GM12892 (cell line): ENCODE data around the gene PRUNE1.

ENCODE experiments used
- DNase-seq: peaks from one replicate; pipeline ENCODE4 v3.0.0; 2011; ENCODE audit not compliant: insufficient read length
- FAIRE-seq: peaks from 2 replicates; lab custom pipeline; 2011; peaks lifted over from hg19 to GRCh38; lab: Jason Lieb, UNC
- POLR2A ChIP-seq: IDR thresholded peaks from 2 replicates; pipeline ENCODE4 v1.6.1; 2011; ENCODE audit warnings: low read depth, low read length, control low read depth
- POLR2AphosphoS5 ChIP-seq: IDR thresholded peaks from 2 replicates; pipeline ENCODE4 v1.6.1; 2011; ENCODE audit warnings: low read depth, low read length, control low read depth
- TAF1 ChIP-seq: IDR thresholded peaks from 2 replicates; pipeline ENCODE4 v1.6.1; 2011; ENCODE audit warnings: low read depth, mild to moderate bottlenecking, control low read depth, low read length, borderline replicate concordance

The PRUNE1 gene

GRCh38 chr1:151047591-151047924 is 39.3 kb downstream of the PRUNE1 start, which contains the start of gene C1orf56:
Gene C1orf56, plus strand, starts transcription at chr1:151047751. Its CDS starts 97 bp downstream, at chr1:151047848.
- peak; percentile 58; the same call in 1 of the 2 replicates for TF ChIP-seq POLR2A
- no peak for TF ChIP-seq TAF1
- FAIRE-seq: peak; percentile 90
- DNase-seq: peak; percentile 78

- TF ChIP-seq POLR2A: no peak; the same call in 1 of the 2 replicates
- peak; percentile 32; the same call in 1 of the 2 replicates for TF ChIP-seq POLR2AphosphoS5
- FAIRE-seq (peak; percentile 77), DNase-seq (peak; percentile 61)
Measured at GRCh38 chr1:151047925-151048644, 39.8 kb downstream of the PRUNE1 start.

- DNase-seq: no peak
- TF ChIP-seq TAF1 (no peak), POLR2A (no peak), POLR2AphosphoS5 (no peak; the same call in 1 of the 2 replicates)
- FAIRE-seq: no peak
Measured at GRCh38 chr1:151048645-151049032, 40.4 kb downstream of the PRUNE1 start.

- no peak for DNase-seq
- TF ChIP-seq POLR2A: no peak
- TF ChIP-seq TAF1: no peak
- TF ChIP-seq POLR2AphosphoS5: no peak; the same call in 1 of the 2 replicates
- no peak for FAIRE-seq
Measured at GRCh38 chr1:151049458-151049857, 41.2 kb downstream of the PRUNE1 start.

GRCh38 chr1:151050051-151050688 is 41.9 kb downstream of the PRUNE1 start:
- TF ChIP-seq POLR2AphosphoS5: peak; percentile 74
- no peak for TF ChIP-seq TAF1
- TF ChIP-seq POLR2A: peak; percentile 63
- no peak for DNase-seq
- no peak for FAIRE-seq

- TF ChIP-seq POLR2AphosphoS5 (peak; percentile 76), TAF1 (no peak), POLR2A (0 out of 2 replicates have a peak, but pooled peaks have one; percentile 32)
- FAIRE-seq: no peak
- no peak for DNase-seq
Measured at GRCh38 chr1:151051356-151052009, 43.2 kb downstream of the PRUNE1 start.

- no peak for DNase-seq
- FAIRE-seq: no peak
- no peak for TF ChIP-seq POLR2AphosphoS5
- TF ChIP-seq POLR2A: no peak
- TF ChIP-seq TAF1: no peak
Measured at GRCh38 chr1:151054971-151055547, 46.8 kb downstream of the PRUNE1 start.

- no peak for TF ChIP-seq POLR2AphosphoS5
- TF ChIP-seq TAF1: no peak
- TF ChIP-seq POLR2A: no peak
- FAIRE-seq (no peak), DNase-seq (no peak)
Measured at GRCh38 chr1:151055581-151055980, 47.3 kb downstream of the PRUNE1 start.

GRCh38 chr1:151056149-151056548 is 47.9 kb downstream of the PRUNE1 start:
- FAIRE-seq: no peak
- TF ChIP-seq POLR2A (no peak; the same call in none of the 2 replicates), POLR2AphosphoS5 (peak; percentile 3; the same call in 1 of the 2 replicates)
- DNase-seq: no peak

GRCh38 chr1:151058692-151059091 is 50.4 kb downstream of the PRUNE1 start:
- DNase-seq (no peak), FAIRE-seq (no peak)
- TF ChIP-seq TAF1 (no peak), POLR2AphosphoS5 (no peak), POLR2A (no peak)

- peak; percentile 91 for DNase-seq
- peak; percentile 70 for FAIRE-seq
- TF ChIP-seq POLR2A (peak; percentile 92), POLR2AphosphoS5 (peak; percentile 89), TAF1 (peak; percentile 78)
Measured at GRCh38 chr1:151059109-151060006, 51.1 kb downstream of the PRUNE1 start, which contains the start of gene CDC42SE1. Gene CDC42SE1, minus strand, starts transcription at chr1:151059622. Its CDS starts 3,892 bp downstream, at chr1:151055730.
